SK-MEL-5 (cell line): ENCODE measurements around the gene PRM3. TPM values are rescaled to one million over a fixed set of nuclear protein-coding genes. Genes with fewer than 3 reads are reported as not detected.
A peak's percentile ranks its signal among the peaks of the same experiment; 100 is the strongest.

Source experiments
- DNase-seq: peaks from one replicate; pipeline ENCODE4 v3.0.0-alpha.2; 2016; ENCODE audit warnings: low read depth, low spot score
- in situ Hi-C: cut with HindIII; loops from 2 replicates; pipeline ENCODE4 v1.10.0; 2016; ENCODE audit warnings: low sequenced_read_pairs, high pct_unique_total_duplicates, low pct_unique_long_range_greater_than_20kb
- total RNA-seq: library from RNA; depleted of rRNA; stranded (reverse); fragments of >200 nt; shearing (Covaris generic); gene quantifications from 2 replicates; pipeline ENCODE4 v1.2.3, GENCODE V29; 2014

PRM3 gene
- total RNA-seq, 1 experiment from 2014 or later = not detected

- in situ Hi-C loops = no loop called here
- DNase-seq = no peak
These were observed 2.7 kb downstream of the PRM3 start for GRCh38 chr16:11270602-11271162.

DNA sequence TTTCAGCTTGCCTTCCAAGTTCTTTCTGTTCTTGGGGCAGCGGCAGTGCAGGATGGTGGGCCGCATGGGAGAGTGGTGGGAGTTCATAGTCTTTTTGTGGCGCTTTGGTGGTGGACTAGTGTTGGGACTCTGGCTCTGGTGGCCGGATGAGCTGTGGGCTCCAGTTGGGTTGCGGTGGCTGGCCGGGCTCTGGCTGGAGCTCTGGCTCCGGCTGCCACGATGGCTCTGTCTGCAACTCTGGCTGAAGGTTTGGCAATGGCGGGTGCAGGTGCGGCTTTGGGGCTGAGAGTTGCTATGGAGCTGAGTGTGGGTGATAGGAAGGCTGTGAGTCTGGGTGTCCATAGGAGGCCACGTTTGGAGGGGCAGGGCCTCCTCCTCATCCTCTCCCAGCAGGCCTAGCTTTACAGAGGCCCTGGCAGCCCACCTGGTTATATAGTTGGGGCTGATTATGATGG is 4.5 kb downstream of the PRM3 start, which contains the start of gene TNP2:
TSS of gene TNP2 (minus strand) at position 405 of the 455 bp plus-strand sequence. CDS start at position 342, 63 bp downstream.
- in situ Hi-C loops = no loop called here
- no peak for DNase-seq

DNA sequence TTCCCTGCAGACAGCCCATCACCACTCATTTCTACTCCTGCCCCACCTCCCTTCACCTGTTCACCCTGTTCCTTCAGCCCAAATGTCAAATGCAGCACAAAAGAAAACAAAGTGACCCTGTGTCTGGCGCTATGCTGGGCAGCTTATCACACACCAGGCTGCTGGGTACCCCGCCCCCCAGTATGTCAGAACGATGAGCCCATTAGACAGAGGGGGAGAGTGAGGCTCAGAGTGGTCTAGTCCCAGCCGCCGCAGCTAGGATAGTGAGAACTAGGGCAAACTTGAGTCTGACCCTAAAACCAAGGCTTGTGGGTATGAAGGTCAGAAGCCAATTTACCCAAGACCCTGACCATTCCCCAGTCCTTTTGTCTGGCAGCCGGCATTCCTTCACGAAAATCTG is 8.3 kb downstream of the PRM3 start:
- in situ Hi-C loops = no loop called here

DNA sequence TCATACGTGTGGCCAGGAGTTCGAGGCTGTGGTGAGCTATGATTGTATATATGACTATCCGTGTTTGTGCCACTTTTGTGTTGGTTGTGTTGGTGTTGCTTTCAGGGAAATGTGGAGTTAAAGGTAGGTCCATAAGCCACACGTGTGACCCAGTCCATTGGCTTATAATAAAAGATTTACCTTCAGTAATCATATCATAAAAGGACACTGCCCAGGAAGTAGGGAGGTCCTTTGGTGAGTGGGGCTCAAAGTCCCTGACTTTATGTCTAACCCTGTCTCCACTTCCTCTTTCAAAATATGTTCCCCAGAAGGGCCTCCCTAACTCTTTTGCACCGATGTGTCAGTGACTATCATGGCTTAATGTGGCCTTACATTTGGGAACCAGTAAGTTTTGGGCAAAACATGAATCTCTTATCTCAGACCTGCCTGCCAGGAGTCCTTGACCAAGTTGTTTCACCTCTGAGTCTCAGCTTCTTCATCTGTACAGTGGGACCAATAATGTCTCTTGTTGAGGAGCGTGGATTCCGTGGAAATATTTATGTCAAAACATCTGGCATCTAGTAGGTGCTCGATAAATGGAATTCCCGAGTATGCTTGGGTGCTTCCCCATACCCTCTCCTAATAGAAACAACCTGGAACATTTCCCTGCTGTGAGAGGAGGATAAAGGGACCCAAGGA is 9.1 kb downstream of the PRM3 start:
- in situ Hi-C loops = no loop called here
- no peak for DNase-seq

More for the DNA sequence above, 8.3 kb downstream of the PRM3 start:
- no peak for DNase-seq

- in situ Hi-C loops = no loop called here
These were observed 9.7 kb downstream of the PRM3 start for GRCh38 chr16:11263737-11264136.

GRCh38 chr16:11262915-11263314 is 10.5 kb downstream of the PRM3 start:
- no peak for DNase-seq
- in situ Hi-C loops = no loop called here

More at GRCh38 chr16:11263737-11264136, 9.7 kb downstream of the PRM3 start:
- DNase-seq = no peak

DNA sequence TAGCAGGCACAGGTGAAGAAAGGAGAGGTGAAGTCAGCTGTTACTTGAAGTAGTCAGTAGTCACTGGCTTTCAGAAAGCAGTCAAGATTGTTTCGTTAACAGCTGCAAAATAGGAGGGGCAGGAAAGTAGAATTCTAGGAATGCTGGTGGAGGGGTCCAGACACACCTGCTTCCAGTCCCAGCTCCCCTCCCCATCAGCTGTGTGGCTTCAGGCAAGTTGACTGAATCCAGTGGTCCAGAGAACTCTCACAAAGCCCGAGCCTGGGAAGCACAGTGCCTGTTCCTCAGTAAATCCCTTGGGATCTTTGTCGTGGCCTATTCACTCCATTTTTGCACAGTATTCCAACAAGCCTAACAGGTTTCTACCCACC is 12.8 kb downstream of the PRM3 start:
- in situ Hi-C loops = no loop called here

GRCh38 chr16:11259655-11260595 is 13.5 kb downstream of the PRM3 start:
- in situ Hi-C loops = no loop called here
- DNase-seq = no peak

More for the DNA sequence above, 12.8 kb downstream of the PRM3 start:
- DNase-seq = no peak

- peak; percentile 24 for DNase-seq
- in situ Hi-C loops = no loop called here
These were observed 14.6 kb downstream of the PRM3 start for GRCh38 chr16:11258553-11259492.

DNA sequence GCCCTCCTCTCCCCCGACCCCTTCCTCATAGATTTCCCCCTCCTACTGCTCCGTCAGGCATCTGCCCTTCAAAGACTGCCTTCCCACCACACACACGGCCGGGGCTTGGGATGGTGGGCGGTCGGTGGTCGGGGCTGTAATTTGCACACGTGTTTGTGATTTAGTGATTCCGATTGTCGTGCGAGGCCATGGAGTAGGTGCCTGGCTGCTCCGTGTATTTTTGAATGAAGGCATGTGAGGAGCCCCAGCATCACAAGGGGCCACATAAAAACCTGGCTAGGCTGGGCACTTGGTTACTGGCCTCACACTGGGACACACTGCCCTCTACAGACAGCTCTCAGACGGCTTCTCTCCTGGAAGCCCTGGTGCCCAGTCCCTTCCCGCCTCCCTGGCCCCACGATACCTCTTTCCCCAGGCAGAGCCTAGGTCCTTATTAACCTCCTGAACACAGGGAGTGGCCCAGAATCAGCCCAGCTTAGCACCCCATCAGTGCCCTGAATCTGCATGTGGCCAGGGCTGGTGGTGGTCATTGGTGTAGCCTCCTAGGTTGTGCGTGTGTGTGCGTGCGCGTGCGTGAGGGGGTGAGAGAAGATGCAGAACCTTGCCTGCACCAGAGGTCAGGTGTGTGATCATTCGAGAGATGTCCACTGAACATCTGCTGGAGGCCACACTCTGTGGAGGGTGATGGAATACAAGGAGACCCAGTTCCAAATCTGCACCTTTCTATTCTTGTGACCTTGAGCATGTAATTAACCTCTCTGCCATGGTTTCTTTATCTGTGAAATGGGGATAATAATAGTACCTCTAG is 16.1 kb downstream of the PRM3 start:
- in situ Hi-C loops = no loop called here
- peak; percentile 87 for DNase-seq

GRCh38 chr16:11256661-11257130 is 16.7 kb downstream of the PRM3 start:
- DNase-seq = peak; percentile 26
- in situ Hi-C loops = no loop called here

GRCh38 chr16:11255737-11256660 is 17.4 kb downstream of the PRM3 start, which contains the start of gene SOCS1:
TSS of gene SOCS1 (minus strand) at chr16:11256204. CDS start at chr16:11255478, 726 bp downstream.
- in situ Hi-C loops = no loop called here
- DNase-seq = peak; percentile 74

- DNase-seq = no peak
- in situ Hi-C loops = no loop called here
These were observed 18.3 kb downstream of the PRM3 start for GRCh38 chr16:11254913-11255736.

GRCh38 chr16:11253995-11254912 is 19.2 kb downstream of the PRM3 start:
- no peak for DNase-seq
- in situ Hi-C loops = no loop called here
